GM23338 (cell line): ENCODE measurements around the gene NECTIN3. TPM values are rescaled to one million over a fixed set of nuclear protein-coding genes. Genes with fewer than 3 reads are reported as not detected.

Experiments used
- ATAC-seq: fragments of 200-7000 bp; cut with Tn5 transposase; 3 replicates; pipeline ENCODE4 v1.9.1; 2020
- DNase-seq: peaks from one replicate; pipeline ENCODE4 v3.0.0-alpha.2; 2015; ENCODE audit warnings: low spot score
- H2AFZ ChIP-seq: fragments of 200-600 bp; sonication (generic); 2 replicates; pipeline ENCODE4 v1.8.0; 2016; ENCODE audit warnings: antibody characterized with exemption, mild to moderate bottlenecking, moderate library complexity
- H3F3A ChIP-seq: fragments of 200-600 bp; sonication (generic); replicated peaks from 2 replicates; pipeline ENCODE4 v1.8.0; 2017; ENCODE audit warnings: antibody characterized with exemption, mixed run types, low read depth
- H3K27ac ChIP-seq: fragments of 200-600 bp; sonication (generic); 2 replicates; pipeline ENCODE4 v1.6.1; 2016; ENCODE audit warnings: low read depth
- H3K27me3 ChIP-seq: fragments of 200-600 bp; sonication (generic); 2 replicates; pipeline ENCODE4 v1.8.0; 2016; ENCODE audit warnings: mild to moderate bottlenecking, mixed run types, moderate library complexity; ENCODE audit not compliant: insufficient read depth
- H3K36me3 ChIP-seq: fragments of 200-600 bp; sonication (generic); 2 replicates; pipeline ENCODE4 v1.8.0; 2016; ENCODE audit warnings: mild to moderate bottlenecking; ENCODE audit not compliant: insufficient read depth
- H3K4me1 ChIP-seq: fragments of 200-600 bp; sonication (generic); 2 replicates; pipeline ENCODE4 v1.8.0; 2016; ENCODE audit warnings: mild to moderate bottlenecking, moderate library complexity; ENCODE audit not compliant: insufficient read depth
- H3K4me2 ChIP-seq: fragments of 200-600 bp; sonication (generic); 2 replicates; pipeline ENCODE4 v1.7.1; 2017; ENCODE audit warnings: mixed run types
- H3K4me3 ChIP-seq: fragments of 200-600 bp; sonication (generic); 2 replicates; pipeline ENCODE4 v1.6.1; 2016; ENCODE audit warnings: mixed run types
- H3K79me2 ChIP-seq: fragments of 200-600 bp; sonication (generic); replicated peaks from 2 replicates; pipeline ENCODE4 v1.8.0; 2017; ENCODE audit warnings: mild to moderate bottlenecking; ENCODE audit not compliant: insufficient read depth
- H3K9me2 ChIP-seq: fragments of 200-600 bp; sonication (generic); 2 replicates; pipeline ENCODE4 v1.8.0; 2017; ENCODE audit not compliant: insufficient read depth
- H4K20me1 ChIP-seq: fragments of 200-600 bp; sonication (generic); replicated peaks from 2 replicates; pipeline ENCODE4 v1.8.0; 2017; ENCODE audit warnings: mild to moderate bottlenecking; ENCODE audit not compliant: insufficient read depth
- H3K27ac Mint-ChIP-seq: 2 replicates; pipeline ENCODE4 v1.8.0; 2020; ENCODE audit warnings: inconsistent platforms, mild to moderate bottlenecking, moderate library complexity, mixed read lengths
- H3K27me3 Mint-ChIP-seq: 3 replicates; pipeline ENCODE4 v1.8.0; 2022; ENCODE audit warnings: low read depth, mild to moderate bottlenecking, moderate library complexity, mixed read lengths, inconsistent platforms; ENCODE audit not compliant: insufficient read depth, poor library complexity
- H3K36me3 Mint-ChIP-seq: 3 replicates; pipeline ENCODE4 v1.8.0; 2021; ENCODE audit warnings: low read depth, mild to moderate bottlenecking, inconsistent platforms, moderate library complexity, mixed read lengths
- H3K4me1 Mint-ChIP-seq: 3 replicates; pipeline ENCODE4 v1.8.0; 2020; ENCODE audit warnings: mild to moderate bottlenecking, inconsistent platforms, mixed read lengths
- H3K4me3 Mint-ChIP-seq: 3 replicates; pipeline ENCODE4 v1.8.0; 2021; ENCODE audit warnings: moderate library complexity, mild to moderate bottlenecking, inconsistent platforms, mixed read lengths
- H3K9me3 Mint-ChIP-seq: 3 replicates; pipeline ENCODE4 v1.8.0; 2020; ENCODE audit warnings: moderate library complexity, mild to moderate bottlenecking, inconsistent platforms, mixed read lengths
- CREB1 ChIP-seq: fragments of 250-450 bp; sonication (Bioruptor Pico); IDR thresholded peaks from 2 replicates; pipeline ENCODE4 v1.5.0; 2020; ENCODE audit warnings: low read depth, mild to moderate bottlenecking, moderate library complexity
- EZH2phosphoT487 ChIP-seq: fragments of 200-600 bp; sonication (generic); IDR thresholded peaks from one replicate; pipeline ENCODE4 v1.8.1; 2018; ENCODE audit warnings: antibody characterized with exemption; ENCODE audit not compliant: unreplicated experiment
- NANOG ChIP-seq: IDR thresholded peaks from 2 replicates; pipeline ENCODE4 v1.6.1; 2016; ENCODE audit warnings: antibody characterized with exemption, borderline replicate concordance
- POLR2AphosphoS5 ChIP-seq: IDR thresholded peaks from 2 replicates; pipeline ENCODE4 v1.6.1; 2016; ENCODE audit warnings: antibody characterized with exemption, low read depth
- REST ChIP-seq: IDR thresholded peaks from one replicate; pipeline ENCODE4 v1.6.1; 2018; ENCODE audit warnings: antibody characterized with exemption; ENCODE audit not compliant: unreplicated experiment
- ZNF114 ChIP-seq: fragments of 250-450 bp; sonication (Bioruptor Pico); IDR thresholded peaks from 2 replicates; pipeline ENCODE4 v1.5.0; 2020; ENCODE audit warnings: mild to moderate bottlenecking, moderate library complexity
- ZNF462 ChIP-seq: fragments of 250-450 bp; sonication (Bioruptor Pico); IDR thresholded peaks from 2 replicates; pipeline ENCODE4 v1.5.0; 2020; ENCODE audit warnings: mild to moderate bottlenecking, moderate library complexity
- polyA plus RNA-seq: library from polyadenylated mRNA; unstranded; fragments of >200 nt; fragmentation: Nextera tagmentation; extraction: Ambion mirVana; gene quantifications from 2 replicates; pipeline ENCODE4 v1.2.1, GENCODE V29; 2016
- total RNA-seq: library from RNA; depleted of rRNA; stranded (reverse); fragments of >200 nt; shearing (Covaris generic); gene quantifications from 2 replicates; pipeline ENCODE4 v1.2.3, GENCODE V29; 2014
- TF ChIP-seq, protein P1 (sequence below), 2 experiments: fragments of 200-600 bp in 1 of 2; sonication (generic) in 1 of 2; conservative IDR thresholded peaks; 2 replicates each; pipeline versions ENCODE4 v1.5.1 to v1.6.1; 2016 to 2017; ENCODE audit warnings: antibody characterized with exemption in 2 of 2, low read depth in 2 of 2, mild to moderate bottlenecking in 2 of 2, moderate library complexity in 1 of 2
- TF ChIP-seq, protein P2 (sequence below): IDR thresholded peaks from 2 replicates; pipeline ENCODE4 v1.6.1; 2016; ENCODE audit warnings: antibody characterized with exemption

The NECTIN3 gene
- total and polyA plus RNA-seq, 2 experiments from 2014 or later = 16.0 to 48.2 TPM

- Mint-ChIP-seq H3K9me3 (no peaks in the 10 kb centered on the region), H3K27ac (no peak overlapping the region), H3K36me3 (no peaks in the 10 kb centered on the region; the same call in 2 of the 3 replicates), H3K4me3 (no peak overlapping the region), H3K4me1 (peaks cover 28% of the 10 kb centered on the region), H3K27me3 (no peaks in the 10 kb centered on the region)
- peaks cover 4% of the 10 kb centered on the region; the same call in 1 of the 2 replicates for H3K4me1 ChIP-seq
- no peak for DNase-seq
- no peak for ATAC-seq
- no peaks in the 10 kb centered on the region for H3F3A ChIP-seq
- no peaks in the 10 kb centered on the region for H3K36me3 ChIP-seq
- H3K4me3 ChIP-seq = no peak overlapping the region
- no peak overlapping the region for H2AFZ ChIP-seq
- H3K4me2 ChIP-seq = no peak overlapping the region
- H3K79me2 ChIP-seq = no peaks in the 10 kb centered on the region
- no peaks in the 10 kb centered on the region for H3K27me3 ChIP-seq
- no peaks in the 10 kb centered on the region for H4K20me1 ChIP-seq
- no peaks in the 10 kb centered on the region for H3K9me2 ChIP-seq
- H3K27ac ChIP-seq = no peak overlapping the region; the same call in 1 of the 2 replicates
- TF ChIP-seq POLR2AphosphoS5 (no peak), ZNF114 (CRISPR knock-in tag) (no peak)
Observed at GRCh38 chr3:111197485-111197884, 125.9 kb downstream of the NECTIN3 start.

- no peaks in the 10 kb centered on the region; the same call in 2 of the 3 replicates for H3K36me3 Mint-ChIP-seq
- H3K27me3 ChIP-seq = no peaks in the 10 kb centered on the region
- no peaks in the 10 kb centered on the region for H3K9me3 Mint-ChIP-seq
- no peaks in the 10 kb centered on the region for H3K36me3 ChIP-seq
- no peak overlapping the region for H2AFZ ChIP-seq
- ATAC-seq (no peak), DNase-seq (peak; percentile 20)
- peak overlapping the region; percentile 55 for H3K27ac Mint-ChIP-seq
- no peak overlapping the region for H3K4me2 ChIP-seq
- 0 out of 2 replicates have a peak, but pooled peaks cover 4% of the 10 kb centered on the region for H3K9me2 ChIP-seq
- peaks cover 26% of the 10 kb centered on the region for H3K4me1 Mint-ChIP-seq
- no peak overlapping the region for H3K4me3 ChIP-seq
- no peaks in the 10 kb centered on the region for H3K79me2 ChIP-seq
- no peaks in the 10 kb centered on the region for H3K27me3 Mint-ChIP-seq
- H3K27ac ChIP-seq = 0 out of 2 replicates have a peak overlapping the region, but pooled peaks have one; percentile 0
- H3F3A ChIP-seq = no peaks in the 10 kb centered on the region
- H3K4me3 Mint-ChIP-seq = no peak overlapping the region
- no peaks in the 10 kb centered on the region for H4K20me1 ChIP-seq
- H3K4me1 ChIP-seq = peaks cover 3% of the 10 kb centered on the region; the same call in 1 of the 2 replicates
- TF ChIP-seq, protein P1, sequence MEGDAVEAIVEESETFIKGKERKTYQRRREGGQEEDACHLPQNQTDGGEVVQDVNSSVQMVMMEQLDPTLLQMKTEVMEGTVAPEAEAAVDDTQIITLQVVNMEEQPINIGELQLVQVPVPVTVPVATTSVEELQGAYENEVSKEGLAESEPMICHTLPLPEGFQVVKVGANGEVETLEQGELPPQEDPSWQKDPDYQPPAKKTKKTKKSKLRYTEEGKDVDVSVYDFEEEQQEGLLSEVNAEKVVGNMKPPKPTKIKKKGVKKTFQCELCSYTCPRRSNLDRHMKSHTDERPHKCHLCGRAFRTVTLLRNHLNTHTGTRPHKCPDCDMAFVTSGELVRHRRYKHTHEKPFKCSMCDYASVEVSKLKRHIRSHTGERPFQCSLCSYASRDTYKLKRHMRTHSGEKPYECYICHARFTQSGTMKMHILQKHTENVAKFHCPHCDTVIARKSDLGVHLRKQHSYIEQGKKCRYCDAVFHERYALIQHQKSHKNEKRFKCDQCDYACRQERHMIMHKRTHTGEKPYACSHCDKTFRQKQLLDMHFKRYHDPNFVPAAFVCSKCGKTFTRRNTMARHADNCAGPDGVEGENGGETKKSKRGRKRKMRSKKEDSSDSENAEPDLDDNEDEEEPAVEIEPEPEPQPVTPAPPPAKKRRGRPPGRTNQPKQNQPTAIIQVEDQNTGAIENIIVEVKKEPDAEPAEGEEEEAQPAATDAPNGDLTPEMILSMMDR (conservative IDR thresholded peaks at IDR 0.05; ENCODE audit: low read depth in 2 of 2) = no peak
- TF ChIP-seq ZNF462 (CRISPR knock-in tag) (no peak), CREB1 (CRISPR knock-in tag) (no peak), POLR2AphosphoS5 (no peak), NANOG (no peak), ZNF114 (CRISPR knock-in tag) (no peak), EZH2phosphoT487 (no peak), REST (no peak)
- TF ChIP-seq, protein P2, sequence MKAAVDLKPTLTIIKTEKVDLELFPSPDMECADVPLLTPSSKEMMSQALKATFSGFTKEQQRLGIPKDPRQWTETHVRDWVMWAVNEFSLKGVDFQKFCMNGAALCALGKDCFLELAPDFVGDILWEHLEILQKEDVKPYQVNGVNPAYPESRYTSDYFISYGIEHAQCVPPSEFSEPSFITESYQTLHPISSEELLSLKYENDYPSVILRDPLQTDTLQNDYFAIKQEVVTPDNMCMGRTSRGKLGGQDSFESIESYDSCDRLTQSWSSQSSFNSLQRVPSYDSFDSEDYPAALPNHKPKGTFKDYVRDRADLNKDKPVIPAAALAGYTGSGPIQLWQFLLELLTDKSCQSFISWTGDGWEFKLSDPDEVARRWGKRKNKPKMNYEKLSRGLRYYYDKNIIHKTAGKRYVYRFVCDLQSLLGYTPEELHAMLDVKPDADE = no peak
Observed at GRCh38 chr3:111200027-111200426, 128.4 kb downstream of the NECTIN3 start.
